Activated CD4-positive, alpha-beta T cell treated with anti-CD3 and anti-CD28 coated beads, Interleukin-2, amount 10 ng/mL, durations not matched to agents 24 days and 14 days (primary cell): Measurements from ENCODE around the gene SETD1A. TPM values are rescaled to one million over a fixed set of nuclear protein-coding genes. Genes with fewer than 3 reads are reported as not detected.

ENCODE experiments used
- DNase-seq: peaks from one replicate; pipeline ENCODE4 v3.0.0; 2022
- H3K27ac Mint-ChIP-seq: one replicate; pipeline ENCODE4 v1.8.0; 2022; ENCODE audit warnings: mild to moderate bottlenecking, mixed read lengths
- H3K27me3 Mint-ChIP-seq: one replicate; pipeline ENCODE4 v1.8.0; 2022; ENCODE audit warnings: mixed read lengths
- H3K36me3 Mint-ChIP-seq: one replicate; pipeline ENCODE4 v1.8.0; 2022; ENCODE audit warnings: low read depth, mild to moderate bottlenecking, mixed read lengths
- H3K4me1 Mint-ChIP-seq: one replicate; pipeline ENCODE4 v1.8.0; 2021; ENCODE audit warnings: mixed read lengths
- H3K4me3 Mint-ChIP-seq: one replicate; pipeline ENCODE4 v1.8.0; 2022; ENCODE audit warnings: mild to moderate bottlenecking, moderate library complexity, mixed read lengths
- H3K9me3 Mint-ChIP-seq: one replicate; pipeline ENCODE4 v1.8.0; 2021; ENCODE audit warnings: mixed read lengths
- intact Hi-C: fragments of 100-400 bp; cut with micrococcal nuclease; formaldehyde crosslinking; loops from one replicate; pipeline ENCODE4 v1.15.1; 2023
- total RNA-seq: library from RNA; stranded (reverse); gene quantifications from 2 replicates; pipeline ENCODE4 v1.2.3, GENCODE V29; 2022

Gene SETD1A
- total RNA-seq, 1 donor from 2014 or later: 30.7 TPM

DNA sequence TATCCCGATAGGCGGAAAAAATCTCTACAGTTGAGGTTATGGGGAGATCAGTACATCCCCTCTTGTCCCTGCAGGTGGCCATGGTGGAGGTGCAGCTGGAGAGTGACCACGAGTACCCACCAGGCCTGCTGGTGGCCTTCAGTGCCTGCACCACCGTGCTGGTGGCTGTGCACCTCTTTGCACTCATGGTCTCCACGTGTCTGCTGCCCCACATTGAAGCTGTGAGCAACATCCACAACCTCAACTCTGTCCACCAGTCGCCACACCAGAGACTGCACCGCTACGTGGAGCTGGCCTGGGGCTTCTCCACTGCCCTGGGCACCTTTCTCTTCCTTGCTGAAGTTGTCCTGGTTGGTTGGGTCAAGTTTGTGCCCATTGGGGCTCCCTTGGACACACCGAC lies 4.4 kb upstream of the SETD1A start:
- peaks cover 2% of the 10 kb centered on the region for H3K36me3 Mint-ChIP-seq
- intact Hi-C loops: loop anchor here (10.0 kb wide), 1 partner anchor 912 kb away; no protein-coding TSS in a partner anchor
- H3K27ac Mint-ChIP-seq: no peak overlapping the region
- H3K4me3 Mint-ChIP-seq: no peak overlapping the region
- peaks cover 24% of the 10 kb centered on the region for H3K4me1 Mint-ChIP-seq
- H3K27me3 Mint-ChIP-seq: no peaks in the 10 kb centered on the region
- H3K9me3 Mint-ChIP-seq: no peaks in the 10 kb centered on the region
- DNase-seq: no peak

DNA sequence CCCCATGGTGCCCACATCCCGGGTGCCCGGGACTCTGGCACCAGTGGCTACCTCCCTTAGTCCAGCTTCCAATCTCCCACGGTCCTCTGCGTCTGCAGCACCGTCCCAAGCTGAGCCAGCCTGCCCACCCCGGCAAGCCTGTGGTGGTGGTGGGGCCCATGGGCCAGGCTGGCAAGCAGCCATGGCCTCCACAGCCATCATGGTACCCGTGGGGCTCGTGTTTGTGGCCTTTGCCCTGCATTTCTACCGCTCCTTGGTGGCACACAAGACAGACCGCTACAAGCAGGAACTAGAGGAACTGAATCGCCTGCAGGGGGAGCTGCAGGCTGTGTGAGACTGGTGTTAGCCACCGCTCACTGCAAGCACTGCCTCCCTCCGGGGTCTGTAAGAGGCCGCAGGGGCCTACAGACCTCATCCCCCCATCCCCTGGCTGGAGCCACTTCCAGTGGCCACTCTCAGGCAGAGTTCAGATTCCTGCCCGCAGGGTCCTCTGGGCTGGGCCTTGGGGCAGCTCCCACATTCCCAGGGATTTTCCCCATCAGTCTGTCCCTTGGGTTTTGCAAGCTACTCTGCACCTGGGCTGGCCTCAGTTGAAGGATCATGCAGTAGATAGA lies 3.9 kb upstream of the SETD1A start:
- no peak overlapping the region for H3K4me3 Mint-ChIP-seq
- peaks cover 27% of the 10 kb centered on the region for H3K4me1 Mint-ChIP-seq
- H3K9me3 Mint-ChIP-seq: no peaks in the 10 kb centered on the region
- H3K36me3 Mint-ChIP-seq: peaks cover 5% of the 10 kb centered on the region
- no peak overlapping the region for H3K27ac Mint-ChIP-seq
- peak; percentile 88 for DNase-seq
- intact Hi-C loops: loop anchor here (10.0 kb wide), 1 partner anchor 911 kb away; no protein-coding TSS in a partner anchor
- H3K27me3 Mint-ChIP-seq: no peaks in the 10 kb centered on the region

DNA sequence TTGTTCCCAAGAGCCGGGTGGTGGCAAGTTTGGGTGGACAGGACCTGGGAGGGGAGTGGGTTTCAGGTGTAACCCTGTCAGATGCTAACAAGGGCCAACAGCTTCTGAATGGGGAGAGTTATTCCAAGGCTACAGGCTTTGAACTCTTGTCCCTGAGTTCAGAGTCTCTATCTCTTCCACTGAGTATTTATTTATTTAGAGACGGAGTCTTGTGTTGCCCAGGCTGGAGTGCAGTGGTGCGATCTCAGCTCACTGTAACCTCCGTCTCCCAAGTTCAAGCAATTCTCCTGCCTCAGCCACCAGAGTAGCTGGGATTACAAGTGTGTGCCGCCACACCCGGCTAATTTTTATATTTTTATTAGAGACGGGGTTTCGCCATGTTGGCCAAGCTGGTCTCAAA lies 2.6 kb upstream of the SETD1A start:
- DNase-seq: no peak
- H3K27ac Mint-ChIP-seq: no peak overlapping the region
- H3K4me1 Mint-ChIP-seq: peaks cover 34% of the 10 kb centered on the region
- H3K9me3 Mint-ChIP-seq: no peaks in the 10 kb centered on the region
- intact Hi-C loops: loop anchor here (5.0 to 10.0 kb wide), 2 partner anchors 162 to 910 kb away; partner anchors contain the start of gene KAT8
- H3K36me3 Mint-ChIP-seq: peaks cover 18% of the 10 kb centered on the region
- H3K27me3 Mint-ChIP-seq: no peaks in the 10 kb centered on the region
- H3K4me3 Mint-ChIP-seq: no peak overlapping the region

DNA sequence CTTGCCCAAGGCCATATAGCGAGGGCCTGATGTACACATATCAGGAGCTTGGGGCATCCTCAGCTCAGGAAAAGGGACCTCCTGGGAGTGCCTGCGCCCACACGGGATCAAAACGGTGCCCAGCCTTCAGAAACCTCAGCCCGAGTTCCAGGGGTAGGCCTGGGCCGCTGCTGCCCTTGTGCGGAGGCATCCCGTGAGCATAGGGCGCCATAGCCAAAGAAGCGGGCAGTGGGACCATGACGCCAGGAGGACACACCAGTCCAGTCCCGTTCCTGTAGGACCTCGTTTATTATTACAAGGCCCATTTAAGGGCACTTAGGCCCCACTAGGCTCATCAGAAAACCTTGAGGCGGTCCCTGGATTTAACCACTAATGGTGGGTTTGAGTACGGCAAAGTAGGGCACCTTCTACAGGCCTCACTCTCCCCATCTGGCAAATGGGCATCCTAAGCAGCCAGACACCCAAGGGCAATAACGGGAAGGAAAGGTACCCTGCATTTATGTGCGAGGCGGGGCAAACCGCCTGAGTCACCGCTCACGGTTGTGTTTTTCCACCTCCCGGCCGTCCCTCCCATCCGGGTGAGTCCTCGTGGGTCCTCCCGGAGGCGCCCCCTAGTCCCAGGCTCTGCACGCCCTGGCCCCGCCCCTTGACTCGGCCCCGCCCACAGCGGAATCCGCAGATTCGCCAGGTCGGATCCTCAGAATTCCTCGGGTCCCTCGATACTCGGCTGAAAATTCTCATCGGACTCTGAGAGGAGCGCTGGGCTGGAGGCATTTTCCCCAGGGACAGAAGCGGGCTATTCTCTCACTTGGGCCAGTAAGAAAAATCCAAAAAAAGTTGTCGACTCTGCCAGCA lies 726 bp upstream of the SETD1A start:
- H3K4me1 Mint-ChIP-seq: peaks cover 32% of the 10 kb centered on the region
- peaks cover 32% of the 10 kb centered on the region for H3K36me3 Mint-ChIP-seq
- H3K27me3 Mint-ChIP-seq: no peaks in the 10 kb centered on the region

DNA sequence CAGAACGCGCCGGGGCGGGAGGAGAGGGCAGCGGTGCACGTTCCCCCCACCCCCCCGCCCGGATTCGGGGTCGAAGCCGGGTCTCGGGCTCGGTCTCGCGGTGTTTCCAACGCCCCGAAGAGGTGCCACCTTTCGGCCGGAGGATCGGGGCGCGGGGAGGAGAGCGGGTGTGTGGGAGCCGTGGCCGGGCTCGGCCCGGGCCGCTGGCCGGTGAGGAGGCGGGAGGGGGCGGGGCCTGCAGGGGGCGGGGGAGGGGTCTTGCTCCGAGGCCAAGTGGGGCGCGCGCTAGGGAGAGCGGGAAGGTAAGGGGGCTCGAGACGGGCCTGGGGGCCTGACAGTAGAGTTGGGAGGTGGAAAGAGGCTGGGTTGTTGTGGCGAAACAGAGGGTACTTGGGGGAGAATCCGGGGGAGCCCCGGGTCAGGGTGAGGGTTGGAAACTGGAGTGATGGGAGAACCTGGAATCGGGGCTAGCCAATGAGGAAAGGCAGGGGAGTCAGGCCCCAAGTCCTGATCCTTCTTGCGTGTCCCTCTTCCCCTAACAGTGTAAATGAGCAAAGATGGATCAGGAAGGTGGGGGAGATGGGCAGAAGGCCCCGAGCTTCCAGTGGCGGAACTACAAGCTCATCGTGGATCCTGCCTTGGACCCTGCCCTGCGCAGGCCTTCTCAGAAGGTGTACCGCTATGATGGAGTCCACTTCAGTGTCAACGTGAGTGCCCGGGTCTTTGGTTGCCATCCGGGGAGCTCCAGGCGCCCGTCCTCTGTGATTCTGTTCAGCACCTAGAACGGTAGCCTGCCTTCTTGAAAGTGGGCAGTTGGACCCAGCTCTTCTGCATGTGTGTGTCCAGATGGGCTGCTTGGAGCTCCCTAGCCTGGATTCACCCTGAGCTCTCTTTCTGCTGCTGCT lies 873 bp downstream of the SETD1A start:
- DNase-seq: peak; percentile 65
- no peaks in the 10 kb centered on the region for H3K9me3 Mint-ChIP-seq

More for the DNA sequence above, 726 bp upstream of the SETD1A start:
- intact Hi-C loops: loop anchor here (1.0 to 10.0 kb wide), 6 partner anchors 35 to 908 kb away; partner anchors contain the start of genes KAT8, ZNF646 and ZNF668
- DNase-seq: peak; percentile 96
- no peaks in the 10 kb centered on the region for H3K9me3 Mint-ChIP-seq
- peak overlapping the region; percentile 94 for H3K4me3 Mint-ChIP-seq
- peak overlapping the region; percentile 99 for H3K27ac Mint-ChIP-seq

DNA sequence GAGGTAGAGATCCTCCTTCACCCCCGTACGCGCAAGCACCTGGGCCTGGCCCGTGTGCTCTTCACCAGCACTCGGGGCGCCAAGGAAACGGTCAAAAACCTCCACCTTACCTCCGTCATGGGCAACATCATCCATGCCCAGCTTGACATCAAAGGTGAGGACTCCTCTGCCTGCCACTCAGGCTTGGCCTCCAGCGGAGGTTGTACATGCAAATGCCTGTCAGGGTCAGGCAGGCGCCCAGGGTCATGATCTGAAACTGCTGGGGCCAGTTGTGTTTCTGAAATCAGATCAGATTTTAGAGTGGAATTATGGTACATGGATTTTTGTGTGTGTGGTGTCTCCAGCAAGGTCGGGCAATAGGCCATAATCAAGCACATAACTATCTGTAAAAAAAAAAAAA lies 3.8 kb downstream of the SETD1A start:
- Mint-ChIP-seq H3K36me3 (peaks cover 64% of the 10 kb centered on the region), H3K27ac (no peak overlapping the region), H3K9me3 (no peaks in the 10 kb centered on the region), H3K27me3 (no peaks in the 10 kb centered on the region), H3K4me1 (peaks cover 23% of the 10 kb centered on the region), H3K4me3 (no peak overlapping the region)
- intact Hi-C loops: no loop called here
- DNase-seq: no peak

More for the DNA sequence above, 873 bp downstream of the SETD1A start:
- Mint-ChIP-seq H3K27ac (peak overlapping the region; percentile 92), H3K36me3 (peaks cover 44% of the 10 kb centered on the region), H3K27me3 (no peaks in the 10 kb centered on the region), H3K4me1 (peaks cover 32% of the 10 kb centered on the region), H3K4me3 (peak overlapping the region; percentile 87)
- intact Hi-C loops: loop anchor here (5.0 to 10.0 kb wide), 2 partner anchors 159 to 906 kb away; partner anchors contain the start of gene KAT8

DNA sequence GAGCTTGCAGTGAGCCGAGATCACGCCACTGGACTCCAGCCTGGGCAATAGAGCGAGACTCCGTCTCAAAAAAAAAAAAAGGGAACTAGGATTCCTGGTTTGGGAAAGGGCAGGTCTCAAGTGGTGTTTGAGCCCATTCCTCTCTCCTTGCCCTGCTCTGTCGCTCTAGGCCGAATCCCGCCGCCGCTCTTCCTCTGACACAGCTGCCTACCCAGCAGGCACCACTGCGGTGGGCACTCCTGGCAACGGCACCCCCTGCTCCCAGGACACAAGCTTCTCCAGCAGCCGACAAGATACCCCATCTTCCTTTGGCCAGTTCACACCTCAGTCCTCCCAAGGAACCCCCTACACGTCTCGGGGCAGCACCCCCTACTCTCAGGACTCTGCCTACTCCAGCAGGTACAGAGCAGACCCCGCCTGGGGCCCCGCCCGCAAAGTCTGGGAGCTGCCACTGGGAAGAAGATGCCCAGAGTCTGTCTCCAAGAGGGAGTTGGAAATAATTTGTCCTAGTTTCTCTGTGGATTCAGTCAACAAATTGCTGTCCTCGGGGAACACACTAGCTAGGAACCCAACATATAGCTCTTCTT lies 6.5 kb downstream of the SETD1A start:
- H3K4me1 Mint-ChIP-seq: peaks cover 13% of the 10 kb centered on the region
- H3K27ac Mint-ChIP-seq: no peak overlapping the region
- intact Hi-C loops: no loop called here
- DNase-seq: no peak
- H3K9me3 Mint-ChIP-seq: no peaks in the 10 kb centered on the region
- H3K36me3 Mint-ChIP-seq: peaks cover 71% of the 10 kb centered on the region
- H3K4me3 Mint-ChIP-seq: no peak overlapping the region
- no peaks in the 10 kb centered on the region for H3K27me3 Mint-ChIP-seq

DNA sequence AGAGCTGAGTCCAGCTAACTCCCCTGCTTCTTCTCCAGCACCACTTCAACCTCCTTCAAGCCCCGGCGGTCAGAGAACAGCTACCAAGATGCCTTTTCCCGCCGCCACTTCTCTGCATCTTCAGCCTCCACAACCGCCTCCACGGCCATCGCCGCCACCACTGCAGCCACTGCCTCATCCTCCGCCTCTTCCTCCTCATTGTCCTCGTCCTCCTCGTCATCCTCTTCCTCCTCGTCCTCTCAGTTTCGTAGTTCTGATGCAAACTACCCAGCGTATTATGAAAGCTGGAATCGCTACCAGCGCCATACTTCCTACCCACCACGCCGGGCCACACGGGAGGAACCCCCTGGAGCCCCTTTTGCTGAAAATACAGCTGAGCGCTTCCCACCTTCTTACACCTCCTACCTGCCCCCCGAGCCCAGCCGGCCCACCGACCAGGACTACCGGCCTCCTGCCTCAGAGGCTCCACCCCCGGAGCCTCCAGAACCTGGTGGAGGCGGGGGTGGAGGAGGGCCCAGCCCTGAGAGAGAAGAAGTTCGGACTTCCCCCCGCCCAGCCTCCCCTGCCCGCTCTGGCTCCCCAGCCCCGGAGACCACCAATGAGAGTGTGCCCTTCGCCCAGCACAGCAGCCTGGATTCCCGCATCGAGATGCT lies 7.1 kb downstream of the SETD1A start:
- Mint-ChIP-seq H3K27ac (no peak overlapping the region), H3K4me1 (peaks cover 6% of the 10 kb centered on the region), H3K9me3 (no peaks in the 10 kb centered on the region), H3K27me3 (no peaks in the 10 kb centered on the region), H3K4me3 (no peak overlapping the region), H3K36me3 (peaks cover 68% of the 10 kb centered on the region)
- intact Hi-C loops: no loop called here
- DNase-seq: no peak

DNA sequence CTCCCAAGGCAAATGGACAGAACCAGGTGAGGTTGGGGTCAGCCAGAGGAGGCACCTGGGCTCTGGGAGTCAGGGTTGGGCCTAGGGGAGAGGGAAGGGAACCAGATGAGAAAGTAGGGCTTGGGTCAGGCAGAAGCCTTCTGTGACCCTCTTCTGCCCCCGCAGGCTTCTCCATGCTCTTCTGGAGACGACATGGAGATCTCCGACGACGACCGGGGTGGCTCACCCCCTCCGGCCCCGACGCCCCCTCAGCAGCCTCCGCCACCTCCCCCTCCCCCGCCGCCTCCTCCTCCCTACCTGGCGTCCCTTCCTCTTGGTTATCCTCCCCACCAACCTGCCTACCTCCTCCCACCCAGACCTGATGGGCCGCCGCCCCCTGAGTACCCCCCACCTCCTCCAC lies 7.9 kb downstream of the SETD1A start:
- H3K27ac Mint-ChIP-seq: no peak overlapping the region
- peaks cover 63% of the 10 kb centered on the region for H3K36me3 Mint-ChIP-seq
- no peaks in the 10 kb centered on the region for H3K9me3 Mint-ChIP-seq
- intact Hi-C loops: no loop called here
- H3K27me3 Mint-ChIP-seq: no peaks in the 10 kb centered on the region
- H3K4me3 Mint-ChIP-seq: no peak overlapping the region
- peaks cover under 1% of the 10 kb centered on the region for H3K4me1 Mint-ChIP-seq
- no peak for DNase-seq

DNA sequence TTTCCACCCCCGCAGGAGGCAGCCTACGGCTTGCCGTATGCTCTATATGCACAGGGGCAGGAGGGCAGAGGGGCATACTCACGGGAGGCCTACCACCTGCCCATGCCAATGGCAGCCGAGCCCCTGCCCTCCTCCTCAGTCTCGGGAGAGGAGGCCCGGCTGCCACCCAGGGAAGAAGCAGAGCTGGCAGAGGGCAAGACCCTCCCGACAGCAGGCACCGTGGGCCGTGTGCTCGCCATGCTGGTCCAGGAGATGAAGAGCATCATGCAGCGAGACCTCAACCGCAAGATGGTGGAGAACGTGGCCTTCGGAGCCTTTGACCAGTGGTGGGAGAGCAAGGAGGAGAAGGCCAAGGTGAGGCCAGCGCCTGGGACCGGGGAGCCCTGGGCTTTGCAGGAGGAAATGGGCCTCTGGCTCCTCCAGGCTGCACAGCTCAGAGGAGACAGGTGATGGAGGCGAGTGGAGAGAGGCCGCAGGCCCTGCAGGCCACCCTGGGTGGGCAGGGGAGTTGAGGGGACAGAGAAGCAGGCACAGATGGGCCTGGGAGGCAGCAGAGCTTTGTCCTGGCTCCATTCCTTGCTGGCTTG lies 8.6 kb downstream of the SETD1A start:
- no peak overlapping the region for H3K27ac Mint-ChIP-seq
- peaks cover 66% of the 10 kb centered on the region for H3K36me3 Mint-ChIP-seq
- no peak for DNase-seq
- intact Hi-C loops: no loop called here
- H3K4me3 Mint-ChIP-seq: no peak overlapping the region
- no peaks in the 10 kb centered on the region for H3K9me3 Mint-ChIP-seq
- H3K27me3 Mint-ChIP-seq: no peaks in the 10 kb centered on the region
- H3K4me1 Mint-ChIP-seq: peaks cover 2% of the 10 kb centered on the region

DNA sequence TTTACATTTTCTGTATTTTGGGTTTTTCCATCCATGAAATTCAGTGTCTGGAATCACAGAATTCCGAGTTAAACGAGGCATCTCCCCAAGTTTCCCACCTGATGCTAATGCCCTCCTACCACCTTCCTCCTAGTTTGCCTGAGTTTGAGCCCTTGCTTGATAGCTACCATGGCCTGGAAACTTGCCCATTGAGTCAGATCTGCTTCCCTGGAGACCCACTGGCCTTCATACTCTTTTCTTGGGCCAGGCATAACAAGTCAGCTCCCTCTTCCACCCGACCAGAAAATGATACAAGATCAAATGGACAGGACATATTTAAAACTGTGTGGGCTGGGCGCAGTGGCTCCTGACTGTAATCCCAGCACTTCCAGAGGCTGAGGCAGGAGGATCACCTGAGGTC lies 10.2 kb downstream of the SETD1A start:
- peaks cover 2% of the 10 kb centered on the region for H3K4me1 Mint-ChIP-seq
- intact Hi-C loops: no loop called here
- peaks cover 67% of the 10 kb centered on the region for H3K36me3 Mint-ChIP-seq
- no peak for DNase-seq
- H3K9me3 Mint-ChIP-seq: no peaks in the 10 kb centered on the region
- H3K27me3 Mint-ChIP-seq: no peaks in the 10 kb centered on the region
- H3K4me3 Mint-ChIP-seq: no peak overlapping the region
- H3K27ac Mint-ChIP-seq: no peak overlapping the region

DNA sequence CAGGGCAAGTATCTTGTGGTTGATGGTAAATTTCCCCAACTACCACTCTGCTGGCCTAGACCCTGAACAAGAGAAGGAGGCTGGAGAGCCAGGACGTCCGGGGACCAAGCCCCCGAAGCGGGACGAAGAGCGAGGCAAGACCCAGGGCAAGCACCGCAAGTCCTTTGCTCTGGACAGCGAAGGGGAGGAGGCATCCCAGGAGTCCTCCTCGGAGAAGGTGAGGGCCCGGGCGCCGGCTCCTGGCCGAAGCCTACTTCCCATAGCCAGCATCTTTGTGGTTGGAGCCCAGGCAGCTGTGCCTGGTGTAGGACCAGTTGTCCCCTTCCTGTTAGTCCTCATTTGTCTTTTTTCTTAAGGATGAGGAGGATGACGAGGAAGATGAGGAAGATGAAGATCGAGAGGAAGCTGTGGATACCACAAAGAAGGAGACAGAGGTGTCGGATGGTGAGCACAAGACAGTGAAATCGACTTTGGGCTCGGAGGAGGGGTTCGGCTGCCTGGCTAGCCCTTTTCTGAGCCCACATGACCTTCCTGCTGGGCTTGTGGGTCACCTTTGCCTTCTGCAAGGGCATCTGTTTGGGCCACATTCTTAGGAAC lies 11.8 kb downstream of the SETD1A start:
- intact Hi-C loops: no loop called here
- Mint-ChIP-seq H3K36me3 (peaks cover 69% of the 10 kb centered on the region), H3K4me3 (no peak overlapping the region), H3K27ac (no peak overlapping the region), H3K27me3 (no peaks in the 10 kb centered on the region), H3K4me1 (peaks cover 2% of the 10 kb centered on the region), H3K9me3 (no peaks in the 10 kb centered on the region)
- DNase-seq: no peak
